ENCODE results near the gene ASB2.

Gene ASB2

GRCh38 chr14:93956514-93957332 is 19.6 kb downstream of the ASB2 start:
- no peak for DNase-seq
- H3K4me3 ChIP-seq (ENCODE audit: low read depth, low read length): no peak overlapping the region
- no peaks in the 10 kb centered on the region for H3K4me1 ChIP-seq
- no peaks in the 10 kb centered on the region for H3K27me3 ChIP-seq
- TF ChIP-seq, protein P1, sequence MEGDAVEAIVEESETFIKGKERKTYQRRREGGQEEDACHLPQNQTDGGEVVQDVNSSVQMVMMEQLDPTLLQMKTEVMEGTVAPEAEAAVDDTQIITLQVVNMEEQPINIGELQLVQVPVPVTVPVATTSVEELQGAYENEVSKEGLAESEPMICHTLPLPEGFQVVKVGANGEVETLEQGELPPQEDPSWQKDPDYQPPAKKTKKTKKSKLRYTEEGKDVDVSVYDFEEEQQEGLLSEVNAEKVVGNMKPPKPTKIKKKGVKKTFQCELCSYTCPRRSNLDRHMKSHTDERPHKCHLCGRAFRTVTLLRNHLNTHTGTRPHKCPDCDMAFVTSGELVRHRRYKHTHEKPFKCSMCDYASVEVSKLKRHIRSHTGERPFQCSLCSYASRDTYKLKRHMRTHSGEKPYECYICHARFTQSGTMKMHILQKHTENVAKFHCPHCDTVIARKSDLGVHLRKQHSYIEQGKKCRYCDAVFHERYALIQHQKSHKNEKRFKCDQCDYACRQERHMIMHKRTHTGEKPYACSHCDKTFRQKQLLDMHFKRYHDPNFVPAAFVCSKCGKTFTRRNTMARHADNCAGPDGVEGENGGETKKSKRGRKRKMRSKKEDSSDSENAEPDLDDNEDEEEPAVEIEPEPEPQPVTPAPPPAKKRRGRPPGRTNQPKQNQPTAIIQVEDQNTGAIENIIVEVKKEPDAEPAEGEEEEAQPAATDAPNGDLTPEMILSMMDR (IDR thresholded peaks at IDR 0.05; ENCODE audit: low read depth, low read length): no peak
- H3K36me3 ChIP-seq: no peaks in the 10 kb centered on the region
- no peaks in the 10 kb centered on the region for H3K9me3 ChIP-seq

GRCh38 chr14:93955850-93956481 is 20.4 kb downstream of the ASB2 start:
- Histone ChIP-seq H3K4me3 (ENCODE audit: low read depth, low read length) (no peak overlapping the region), H3K9me3 (no peaks in the 10 kb centered on the region), H3K36me3 (no peaks in the 10 kb centered on the region), H3K27me3 (no peaks in the 10 kb centered on the region), H3K4me1 (no peaks in the 10 kb centered on the region)
- no peak for DNase-seq
- TF ChIP-seq, protein P1 (IDR thresholded peaks at IDR 0.05; ENCODE audit: low read depth, low read length): no peak

DNA sequence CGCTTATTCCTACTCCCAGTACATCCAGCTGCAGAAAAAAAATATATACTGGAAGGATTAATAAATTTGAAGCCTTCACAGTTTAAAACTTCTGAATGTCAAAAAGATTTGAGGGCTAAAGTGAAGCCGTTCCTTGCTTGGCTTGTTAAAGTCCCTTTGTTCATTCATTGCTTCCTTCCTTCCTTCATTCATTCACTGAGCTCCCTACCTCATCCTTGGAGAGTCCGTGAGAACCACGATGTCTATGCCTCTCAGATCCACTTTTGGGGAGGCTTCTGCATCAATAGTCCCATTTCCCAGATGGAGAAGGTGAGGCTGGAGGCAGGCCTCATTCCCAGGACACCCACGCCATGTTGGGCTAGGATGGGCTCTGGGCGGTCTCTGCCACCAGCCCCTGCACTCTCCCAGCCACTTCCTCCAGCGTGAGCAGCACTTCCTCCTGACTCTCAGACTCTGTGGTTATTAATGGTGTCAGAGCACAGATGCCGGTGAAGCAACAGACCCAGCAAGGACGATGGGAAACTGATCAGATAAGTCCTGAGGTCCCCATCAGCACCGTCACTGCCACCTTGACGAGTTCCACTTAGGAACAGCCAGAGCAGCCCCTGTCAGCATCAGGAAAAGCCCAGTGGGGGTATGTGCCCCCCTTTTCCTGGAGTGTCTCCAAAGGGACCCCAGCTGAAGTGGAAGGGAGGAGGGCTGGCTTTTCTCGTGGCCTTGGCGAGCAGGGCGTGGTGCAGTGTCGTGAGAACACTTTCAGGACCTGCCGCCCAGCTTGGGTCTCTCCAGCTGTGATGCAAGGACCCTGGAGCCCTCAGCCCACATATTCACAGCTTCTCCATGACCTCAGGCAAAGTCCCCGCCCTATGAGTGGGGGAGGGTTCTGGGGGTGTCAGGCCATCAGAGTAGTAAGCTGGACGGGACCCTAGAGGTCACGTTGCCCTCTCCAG is 21.2 kb downstream of the ASB2 start:
- no peak for DNase-seq
- no peaks in the 10 kb centered on the region for H3K27me3 ChIP-seq
- H3K4me3 ChIP-seq (ENCODE audit: low read depth, low read length): no peak overlapping the region
- TF ChIP-seq, protein P1 (IDR thresholded peaks at IDR 0.05; ENCODE audit: low read depth, low read length): no peak
- no peaks in the 10 kb centered on the region for H3K9me3 ChIP-seq
- no peaks in the 10 kb centered on the region for H3K36me3 ChIP-seq
- no peaks in the 10 kb centered on the region for H3K4me1 ChIP-seq

DNA sequence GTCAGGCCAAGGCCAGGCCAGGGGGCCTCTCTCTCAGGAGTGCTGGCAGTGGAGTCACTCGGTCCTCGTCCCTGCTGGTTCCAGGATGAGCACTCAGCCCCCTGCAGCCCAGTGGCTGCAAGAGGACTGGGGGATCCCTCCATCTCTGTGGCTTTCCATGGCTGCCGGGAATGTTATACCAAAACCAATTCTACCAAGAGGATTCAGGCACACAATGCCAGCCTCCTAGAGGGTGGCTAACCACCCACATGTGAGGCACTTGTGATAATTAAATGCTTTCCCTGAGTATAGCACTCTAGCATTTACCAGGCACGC is 21.9 kb downstream of the ASB2 start:
- Histone ChIP-seq H3K27me3 (no peaks in the 10 kb centered on the region), H3K9me3 (no peaks in the 10 kb centered on the region), H3K36me3 (no peaks in the 10 kb centered on the region), H3K4me1 (no peaks in the 10 kb centered on the region), H3K4me3 (ENCODE audit: low read depth, low read length) (no peak overlapping the region)
- no peak for DNase-seq
- TF ChIP-seq, protein P1 (IDR thresholded peaks at IDR 0.05; ENCODE audit: low read depth, low read length): no peak

DNA sequence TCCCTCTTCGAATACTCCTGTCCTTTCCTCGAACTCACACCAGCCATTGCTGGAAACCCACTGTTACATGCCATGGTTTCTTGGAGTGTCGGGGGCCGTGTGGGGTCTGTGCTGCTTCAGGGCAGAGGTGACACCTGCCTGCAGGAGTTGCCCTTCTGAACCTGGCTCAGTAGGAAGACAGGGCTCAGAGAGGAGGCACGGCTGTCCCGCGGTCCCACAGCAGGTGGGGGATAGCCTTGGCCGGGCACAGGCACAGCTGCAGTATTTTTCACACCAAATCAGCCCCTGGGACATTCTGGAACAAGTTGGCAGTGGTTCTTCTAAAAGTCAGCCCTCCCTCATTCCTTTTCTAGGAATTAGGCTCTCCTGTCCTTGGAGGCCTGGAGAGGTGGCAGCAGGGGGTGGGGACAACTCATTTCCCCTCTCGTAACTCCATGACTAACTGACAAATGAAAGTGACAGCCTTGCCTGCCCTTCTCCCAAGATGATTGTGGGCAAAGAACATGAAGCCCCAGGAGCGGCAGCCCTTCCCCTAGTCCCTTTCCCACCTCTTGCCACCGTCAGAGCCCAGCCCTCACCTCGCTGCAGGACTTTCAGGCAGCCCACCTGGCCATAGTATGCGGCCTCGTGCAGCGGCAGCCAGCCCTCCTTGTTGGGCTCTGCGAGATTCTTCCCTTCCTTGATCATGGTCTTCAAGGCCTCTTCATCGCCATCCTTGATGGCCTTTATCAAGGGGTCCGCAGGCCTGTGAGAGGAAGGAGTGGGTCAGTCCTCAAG is 22.4 kb downstream of the ASB2 start:
- DNase-seq: no peak
- Histone ChIP-seq H3K4me3 (ENCODE audit: low read depth, low read length) (no peak overlapping the region), H3K27me3 (no peaks in the 10 kb centered on the region), H3K36me3 (no peaks in the 10 kb centered on the region), H3K9me3 (no peaks in the 10 kb centered on the region), H3K4me1 (no peaks in the 10 kb centered on the region)
- TF ChIP-seq, protein P1 (IDR thresholded peaks at IDR 0.05; ENCODE audit: low read depth, low read length): no peak
